Activated B cell treated with CpG ODN at 0.5 μM for 24 hours (primary cell): ENCODE results near the gene CFAP141. TPM values are rescaled to one million over a fixed set of nuclear protein-coding genes. Genes with fewer than 3 reads are reported as not detected.

ENCODE experiments used
- ATAC-seq: fragments of 200-7000 bp; cut with Tn5 transposase; one replicate; pipeline ENCODE4 v1.10.0; 2021; ENCODE audit warnings: low read depth, mild to moderate bottlenecking, moderate library complexity
- CTCF ChIA-PET: fragments of 350-600 bp; sonication (Branson Sonifier 250); formaldehyde crosslinking; loops from one replicate; lab custom pipeline; 2021; ENCODE audit warnings: antibody characterized with exemption; lab: Charles Lee
- POLR2A ChIA-PET: fragments of 350-600 bp; sonication (Branson Sonifier 250); formaldehyde crosslinking; loops from one replicate; lab custom pipeline; 2021; ENCODE audit warnings: antibody characterized with exemption; lab: Charles Lee
- DNase-seq: peaks from one replicate; pipeline ENCODE4 v3.0.0; 2022
- H3K27ac Mint-ChIP-seq: one replicate; pipeline ENCODE4 v1.8.0; 2020; ENCODE audit warnings: mixed read lengths
- H3K27me3 Mint-ChIP-seq: one replicate; pipeline ENCODE4 v1.8.0; 2021; ENCODE audit warnings: mixed read lengths
- H3K36me3 Mint-ChIP-seq: one replicate; pipeline ENCODE4 v1.8.0; 2021; ENCODE audit warnings: low read depth, mixed read lengths
- H3K4me1 Mint-ChIP-seq: one replicate; pipeline ENCODE4 v1.8.0; 2021; ENCODE audit warnings: mixed read lengths
- H3K4me3 Mint-ChIP-seq: one replicate; pipeline ENCODE4 v1.8.0; 2020; ENCODE audit warnings: mild to moderate bottlenecking, mixed read lengths
- H3K9me3 Mint-ChIP-seq: one replicate; pipeline ENCODE4 v1.8.0; 2020; ENCODE audit warnings: mixed read lengths
- intact Hi-C: fragments of 100-400 bp; cut with micrococcal nuclease; formaldehyde crosslinking; loops from one replicate; pipeline ENCODE4 v1.15.1; 2024
- total RNA-seq: library from RNA; stranded (reverse); gene quantifications from 2 replicates; pipeline ENCODE4 v1.2.3, GENCODE V29; 2022
- TF ChIP-seq, protein P1 (sequence below): fragments of 200-600 bp; IDR thresholded peaks from one replicate; pipeline ENCODE4 v1.8.0; 2022; ENCODE audit warnings: antibody characterized with exemption, mild to moderate bottlenecking

CFAP141 gene
- total RNA-seq, 1 donor from 2014 or later = not detected

DNA sequence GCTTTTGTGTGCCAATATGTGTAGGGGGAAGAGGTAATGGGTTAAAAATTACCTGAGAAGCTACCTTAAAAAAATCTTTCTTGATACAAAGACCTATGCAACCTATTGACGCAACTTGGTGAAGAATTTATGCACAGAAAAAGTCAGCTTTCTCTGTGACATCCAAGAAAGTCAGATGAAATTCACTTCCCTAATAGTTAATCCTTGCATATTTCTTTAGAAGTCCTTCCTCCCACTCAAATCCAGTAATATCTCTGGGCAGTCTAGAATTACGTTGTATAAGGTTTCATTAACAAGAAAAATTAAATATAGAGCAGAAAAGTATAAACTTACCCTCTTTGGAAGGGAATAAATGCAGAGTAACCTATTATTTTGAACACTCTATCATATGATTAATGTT is 17.5 kb upstream of the CFAP141 start:
- Mint-ChIP-seq H3K9me3 (no peaks in the 10 kb centered on the region), H3K27me3 (no peaks in the 10 kb centered on the region), H3K4me3 (no peak overlapping the region), H3K27ac (peak overlapping the region; percentile 59), H3K4me1 (peaks cover 65% of the 10 kb centered on the region), H3K36me3 (peaks cover 68% of the 10 kb centered on the region)
- ChIA-PET POLR2A (interaction anchor here (1.3 kb wide), 1 partner anchor 42 kb away, joined by 3 read pairs; no protein-coding TSS in a partner anchor), CTCF (no interaction called here)
- DNase-seq = no peak
- intact Hi-C loops = loop anchor here (2.0 kb wide), 1 partner anchor 13 kb away; no protein-coding TSS in a partner anchor
- TF ChIP-seq, protein P1, sequence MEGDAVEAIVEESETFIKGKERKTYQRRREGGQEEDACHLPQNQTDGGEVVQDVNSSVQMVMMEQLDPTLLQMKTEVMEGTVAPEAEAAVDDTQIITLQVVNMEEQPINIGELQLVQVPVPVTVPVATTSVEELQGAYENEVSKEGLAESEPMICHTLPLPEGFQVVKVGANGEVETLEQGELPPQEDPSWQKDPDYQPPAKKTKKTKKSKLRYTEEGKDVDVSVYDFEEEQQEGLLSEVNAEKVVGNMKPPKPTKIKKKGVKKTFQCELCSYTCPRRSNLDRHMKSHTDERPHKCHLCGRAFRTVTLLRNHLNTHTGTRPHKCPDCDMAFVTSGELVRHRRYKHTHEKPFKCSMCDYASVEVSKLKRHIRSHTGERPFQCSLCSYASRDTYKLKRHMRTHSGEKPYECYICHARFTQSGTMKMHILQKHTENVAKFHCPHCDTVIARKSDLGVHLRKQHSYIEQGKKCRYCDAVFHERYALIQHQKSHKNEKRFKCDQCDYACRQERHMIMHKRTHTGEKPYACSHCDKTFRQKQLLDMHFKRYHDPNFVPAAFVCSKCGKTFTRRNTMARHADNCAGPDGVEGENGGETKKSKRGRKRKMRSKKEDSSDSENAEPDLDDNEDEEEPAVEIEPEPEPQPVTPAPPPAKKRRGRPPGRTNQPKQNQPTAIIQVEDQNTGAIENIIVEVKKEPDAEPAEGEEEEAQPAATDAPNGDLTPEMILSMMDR = no peak
- no peak for ATAC-seq

DNA sequence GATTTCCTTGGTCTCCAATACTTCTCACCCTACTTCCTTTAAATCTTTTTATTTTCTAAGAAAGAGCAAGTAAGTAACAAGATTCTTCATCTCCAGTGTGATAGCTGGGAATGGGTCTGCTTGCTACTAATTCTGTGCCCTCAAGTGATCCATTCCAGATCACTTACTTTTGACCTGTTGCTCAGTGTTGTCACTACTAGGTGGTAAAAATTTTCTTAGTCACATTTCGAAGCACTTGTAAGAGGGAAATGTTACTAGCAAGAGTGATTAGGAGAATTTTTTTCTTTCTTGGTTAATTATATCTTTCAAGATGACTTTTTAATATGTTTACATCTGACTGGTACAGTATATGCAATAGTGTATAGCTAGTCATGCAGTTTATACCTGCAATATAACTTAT is 16.8 kb upstream of the CFAP141 start:
- Mint-ChIP-seq H3K27me3 (no peaks in the 10 kb centered on the region), H3K9me3 (no peaks in the 10 kb centered on the region), H3K4me3 (peak overlapping the region; percentile 62), H3K36me3 (peaks cover 68% of the 10 kb centered on the region), H3K4me1 (peaks cover 72% of the 10 kb centered on the region), H3K27ac (peak overlapping the region; percentile 76)
- TF ChIP-seq, protein P1 = no peak
- ATAC-seq = no peak
- POLR2A ChIA-PET = interaction anchor here (1.3 kb wide), 1 partner anchor 43 kb away, joined by 3 read pairs; no protein-coding TSS in a partner anchor
- intact Hi-C loops = loop anchor here (2.0 kb wide), 1 partner anchor 14 kb away; no protein-coding TSS in a partner anchor
- no peak for DNase-seq
- CTCF ChIA-PET = no interaction called here

DNA sequence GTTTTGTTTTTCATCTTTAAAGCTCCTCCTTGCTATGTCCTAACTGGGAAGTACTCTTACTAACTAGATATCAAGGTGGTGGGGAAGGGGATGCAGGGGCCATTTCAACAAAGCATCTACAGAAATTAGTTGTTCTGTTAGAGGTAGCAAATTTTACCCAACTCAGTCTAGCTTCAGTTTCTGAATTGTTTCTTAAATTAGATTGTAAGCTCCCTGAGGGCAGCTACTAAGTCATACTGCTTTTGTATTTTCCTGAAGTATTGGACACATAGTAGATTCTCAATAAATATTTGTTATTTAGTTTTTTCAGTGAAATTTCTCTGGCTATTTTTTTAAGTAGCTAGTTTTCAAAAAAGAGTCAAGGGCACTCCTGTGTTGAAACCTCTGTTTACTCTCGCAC is 16.4 kb upstream of the CFAP141 start:
- TF ChIP-seq, protein P1 = no peak
- ChIA-PET CTCF (no interaction called here), POLR2A (interaction anchor here (0.5 to 1.3 kb wide), 2 partner anchors 37 to 43 kb away, joined by 3 to 4 read pairs; no protein-coding TSS in a partner anchor)
- Mint-ChIP-seq H3K9me3 (no peaks in the 10 kb centered on the region), H3K36me3 (peaks cover 68% of the 10 kb centered on the region), H3K27me3 (no peaks in the 10 kb centered on the region), H3K27ac (peak overlapping the region; percentile 100), H3K4me1 (peaks cover 76% of the 10 kb centered on the region), H3K4me3 (peak overlapping the region; percentile 99)
- intact Hi-C loops = loop anchor here (2.0 kb wide), 1 partner anchor 14 kb away; no protein-coding TSS in a partner anchor
- ATAC-seq (no peak), DNase-seq (no peak)

DNA sequence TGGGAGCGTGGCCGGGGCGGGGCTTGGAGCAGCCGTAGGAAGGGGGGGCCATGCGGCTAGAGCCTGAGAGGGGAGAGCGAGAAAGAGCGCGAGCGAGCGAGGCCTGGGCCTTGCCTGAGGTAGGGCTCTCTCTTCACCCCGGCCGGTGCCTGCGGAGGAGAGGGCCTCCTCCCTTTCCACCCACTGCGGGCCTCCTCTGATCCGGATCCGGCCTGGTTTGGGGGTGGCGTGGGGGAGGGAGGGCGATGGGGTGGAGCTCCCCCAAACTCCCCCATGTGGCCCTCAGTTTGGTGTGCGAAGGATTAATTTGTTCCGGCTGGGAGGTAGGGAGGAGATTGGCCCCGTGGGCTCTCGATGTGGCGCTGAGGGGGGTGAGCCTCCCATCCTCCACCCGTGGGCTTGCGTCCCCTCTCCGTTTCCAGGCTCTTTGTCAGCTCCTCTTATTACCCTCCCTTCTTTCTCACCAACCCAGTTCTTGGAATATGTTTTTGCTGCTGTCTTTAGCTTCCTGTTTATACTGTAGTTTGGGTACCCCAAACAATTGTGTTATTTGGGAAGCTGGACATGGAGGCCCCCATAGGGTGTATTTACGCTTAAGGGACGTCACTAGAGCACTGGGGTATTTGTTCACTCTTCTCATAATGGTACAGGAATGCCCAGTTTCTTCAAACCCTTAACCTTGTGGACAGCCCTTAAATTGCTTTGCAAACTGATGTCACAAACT is 15.3 kb upstream of the CFAP141 start:
- Mint-ChIP-seq H3K36me3 (peaks cover 64% of the 10 kb centered on the region), H3K27me3 (no peaks in the 10 kb centered on the region), H3K27ac (peak overlapping the region; percentile 100), H3K4me3 (peak overlapping the region; percentile 99), H3K9me3 (no peaks in the 10 kb centered on the region), H3K4me1 (peaks cover 80% of the 10 kb centered on the region)
- intact Hi-C loops = loop anchor here (2.0 kb wide), 2 partner anchors 15 to 431 kb away; no protein-coding TSS in a partner anchor
- peak; percentile 26 for ATAC-seq
- peak; percentile 62 for DNase-seq
- TF ChIP-seq, protein P1 = no peak
- ChIA-PET CTCF (interaction anchor here (0.8 kb wide), 1 partner anchor 114 kb away, joined by 3 read pairs; no protein-coding TSS in a partner anchor), POLR2A (interaction anchor here (0.6 to 3.5 kb wide), 9 partner anchors 39 to 276 kb away, joined by 3 to 31 read pairs (median 5); partner anchors contain the start of genes HAX1, RAB13 and RPS27)

DNA sequence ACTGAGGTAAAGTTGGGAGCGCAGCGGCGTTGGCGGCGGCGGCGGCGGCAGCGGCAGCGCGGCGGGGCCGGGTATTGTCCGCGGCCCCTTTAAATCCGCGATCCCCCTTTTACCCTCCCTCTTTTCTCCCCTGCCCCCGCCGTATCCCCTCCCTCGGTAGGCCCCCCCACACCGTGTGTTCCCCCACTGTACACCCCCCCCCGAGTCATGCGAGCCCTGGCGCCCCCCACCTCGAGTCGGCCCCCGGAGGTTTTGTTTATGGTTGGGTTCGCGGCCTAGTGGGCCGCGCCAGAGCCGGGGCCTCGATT is 14.8 kb upstream of the CFAP141 start:
- POLR2A ChIA-PET = interaction anchor here (0.6 to 3.5 kb wide), 14 partner anchors 21 to 494 kb away, joined by 3 to 31 read pairs (median 8); partner anchors contain the start of genes HAX1, INTS3 and RPS27
- TF ChIP-seq, protein P1 = no peak
- Mint-ChIP-seq H3K27ac (peak overlapping the region; percentile 100), H3K4me1 (peaks cover 80% of the 10 kb centered on the region), H3K36me3 (peaks cover 64% of the 10 kb centered on the region), H3K9me3 (no peaks in the 10 kb centered on the region), H3K27me3 (no peaks in the 10 kb centered on the region), H3K4me3 (peak overlapping the region; percentile 99)
- intact Hi-C loops = loop anchor here (1.0 to 2.0 kb wide), 7 partner anchors 38 to 430 kb away; partner anchors contain the start of genes DENND4B, HAX1 and UBE2Q1
- CTCF ChIA-PET = interaction anchor here (0.8 kb wide), 1 partner anchor 114 kb away, joined by 3 read pairs; no protein-coding TSS in a partner anchor
- no peak for ATAC-seq
- no peak for DNase-seq
